HG03378 (cell line): ENCODE results near the gene DMKN.
A peak's percentile ranks its signal among the peaks of the same experiment; 100 is the strongest.
"Not testable (repeated sequence)": the region's sequence is repeated elsewhere in the genome, so short reads cannot be mapped to it uniquely, and the experiment has no call there.

Experiments used
- ATAC-seq: cut with Tn5 transposase; IDR thresholded peaks from one replicate; pipeline ENCODE4 v1.9.1; 2021; ENCODE audit warnings: mild to moderate bottlenecking, moderate library complexity; ENCODE audit not compliant: unreplicated experiment

DMKN gene

GRCh38 chr19:35501684-35502083, 11.8 kb downstream of the DMKN start:
- ATAC-seq: no peak

- no peak for ATAC-seq
These were observed 12.8 kb downstream of the DMKN start for GRCh38 chr19:35500611-35501010.

- ATAC-seq: no peak
These were observed 14.4 kb downstream of the DMKN start for GRCh38 chr19:35498984-35499527.

GRCh38 chr19:35498220-35498619, 15.2 kb downstream of the DMKN start:
- ATAC-seq: no peak

GRCh38 chr19:35497406-35497805, 16.0 kb downstream of the DMKN start:
- no peak for ATAC-seq

- ATAC-seq: no peak
These were observed 18.1 kb downstream of the DMKN start for GRCh38 chr19:35495107-35496064.

- no peak for ATAC-seq
These were observed 19.5 kb downstream of the DMKN start for GRCh38 chr19:35493971-35494370.

- ATAC-seq: no peak
These were observed 21.6 kb downstream of the DMKN start for GRCh38 chr19:35491836-35492360.

GRCh38 chr19:35490364-35490763, 23.1 kb downstream of the DMKN start, which contains the start of gene KRTDAP:
Gene KRTDAP, minus strand, starts transcription at chr19:35490464. Its CDS starts 22 bp downstream, at chr19:35490442.
- no peak for ATAC-seq

- no peak for ATAC-seq
These were observed 24.8 kb downstream of the DMKN start for GRCh38 chr19:35488677-35489076.

- ATAC-seq: no peak
These were observed 25.7 kb downstream of the DMKN start for GRCh38 chr19:35487656-35488182.

GRCh38 chr19:35486268-35486708, 27.2 kb downstream of the DMKN start:
- ATAC-seq: no peak

GRCh38 chr19:35484252-35485036, 29.0 kb downstream of the DMKN start:
- peak; percentile 73 for ATAC-seq

- no peak for ATAC-seq
These were observed 30.4 kb downstream of the DMKN start for GRCh38 chr19:35483089-35483488.

GRCh38 chr19:35478794-35479677, 34.4 kb downstream of the DMKN start:
- no peak for ATAC-seq

- ATAC-seq: no peak
These were observed 37.3 kb downstream of the DMKN start for GRCh38 chr19:35476149-35476548.

GRCh38 chr19:35474594-35474993, 38.9 kb downstream of the DMKN start:
- not testable (repeated sequence) for ATAC-seq

GRCh38 chr19:35474104-35474503, 39.3 kb downstream of the DMKN start:
- no peak for ATAC-seq

GRCh38 chr19:35471946-35472345, 41.5 kb downstream of the DMKN start:
- no peak for ATAC-seq

GRCh38 chr19:35471075-35471474, 42.4 kb downstream of the DMKN start:
- not testable (repeated sequence) for ATAC-seq
